Measurements from ENCODE around the gene GRB2. TPM values are rescaled to one million over a fixed set of nuclear protein-coding genes. Genes with fewer than 3 reads are reported as not detected.

GRB2 gene
- total and polyA plus RNA-seq, 2 of the 8 experiments (the other 6 are each of a cell fraction or from before 2014, with no cell fraction given), result 44.2 to 101 TPM

GRCh38 chr17:75383842-75384195 lies 21.7 kb downstream of the GRB2 start:
- Histone ChIP-seq H2BK120ac (replicated peaks; ENCODE audit: low read depth, low read length) (no peak overlapping the region), H4K91ac (replicated peaks; ENCODE audit: insufficient read length, low read length) (no peak overlapping the region), H4K5ac (ENCODE audit: insufficient read length, low read depth, low read length) (no peak overlapping the region), H3K4me2 (ENCODE audit: insufficient read depth in 1 of 2, low read depth in 2 of 2, low read length in 2 of 2) (no peak overlapping the region), H3K36me3 (ENCODE audit: control insufficient read depth in 2 of 4, insufficient read depth in 4 of 4, low read length in 3 of 4) (peaks cover 0 to 6% (median 0%) of the 10 kb centered on the region in 4 experiments; a peak in 2 of 8 replicates), H3K56ac (replicated peaks; ENCODE audit: insufficient read length, low read depth, low read length) (no peak overlapping the region), H3K27ac (ENCODE audit: low read depth, low read length) (no peak overlapping the region), H2AFZ (ENCODE audit: low read length) (no peak overlapping the region), H2BK12ac (ENCODE audit: low read depth, low read length) (no peak overlapping the region), H2BK15ac (ENCODE audit: low read length) (no peak overlapping the region), H2AK5ac (ENCODE audit: low read depth, low read length) (no peak overlapping the region), H2BK5ac (ENCODE audit: low read depth, low read length) (no peak overlapping the region), H3K9ac (replicated peaks in 1 of 4; ENCODE audit: extremely low read depth in 1 of 4, low read depth in 3 of 4, low read length in 3 of 4) (no peak overlapping the region), H4K8ac (ENCODE audit: extremely low read depth, insufficient read depth, low read length) (no peak overlapping the region), H3K18ac (ENCODE audit: extremely low read depth, low read length) (no peak overlapping the region), H3K79me1 (ENCODE audit: low read depth, low read length) (peaks cover 2% of the 10 kb centered on the region), H3K4me1 (replicated peaks in 1 of 4; ENCODE audit: control insufficient read depth in 3 of 4, insufficient read depth in 4 of 4, low read length in 3 of 4) (peaks cover 0 to 5% (median 1%) of the 10 kb centered on the region in 4 experiments; a peak in 4 of 7 replicates), H3K4ac (replicated peaks; ENCODE audit: insufficient read length, low read depth, low read length) (no peak overlapping the region), H2BK20ac (ENCODE audit: low read length) (no peak overlapping the region), H4K20me1 (replicated peaks in 1 of 2; ENCODE audit: control insufficient read depth in 1 of 2, insufficient read depth in 2 of 2, low read length in 2 of 2) (peaks cover 0 to 1% of the 10 kb centered on the region in 2 experiments), H3K23ac (ENCODE audit: insufficient read length) (no peak overlapping the region), H3K4me3 (ENCODE audit: extremely low read depth in 1 of 4, insufficient read depth in 2 of 4, low read depth in 3 of 4, low read length in 4 of 4) (no peak overlapping the region), H3K23me2 (ENCODE audit: low read depth, low read length) (no peaks in the 10 kb centered on the region), H3K9me3 (ENCODE audit: insufficient read depth in 2 of 2, low read depth in 1 of 2, low read length in 1 of 2) (no peaks in the 10 kb centered on the region), H3K14ac (ENCODE audit: insufficient read length) (no peak overlapping the region), H3K79me2 (ENCODE audit: control insufficient read depth in 1 of 2, insufficient read depth in 2 of 2, low read length in 2 of 2) (peaks cover 0 to 92% of the 10 kb centered on the region in 2 experiments; a peak in 2 of 4 replicates), H3K27me3 (replicated peaks in 1 of 4; ENCODE audit: control insufficient read depth in 3 of 4, extremely low read depth in 1 of 4, insufficient read depth in 3 of 4, low read length in 3 of 4) (no peaks in the 10 kb centered on the region)
- TF ChIP-seq SAP30 (IDR thresholded peaks at IDR 0.05; ENCODE audit: insufficient read depth, insufficient replicate concordance, low read length) (no peak), CTBP2 (IDR thresholded peaks at IDR 0.05; ENCODE audit: borderline replicate concordance, insufficient read depth, insufficient read length, low read length) (no peak), CHD2 (IDR thresholded peaks at IDR 0.05; ENCODE audit: low read length) (no peak), RBBP5 (IDR thresholded peaks at IDR 0.05; ENCODE audit: borderline replicate concordance, low read depth, low read length) (no peak), CHD1 (IDR thresholded peaks at IDR 0.05; ENCODE audit: low read depth, low read length) (no peak), MAX (IDR thresholded peaks at IDR 0.05) (no peak), YY1 (IDR thresholded peaks at IDR 0.05; ENCODE audit: low read depth, low read length) (no peak), CBX5 (IDR thresholded peaks at IDR 0.05; ENCODE audit: low read depth, low read length) (no peak), BRCA1 (IDR thresholded peaks at IDR 0.05; ENCODE audit: low read depth, low read length) (no peak), SRF (IDR thresholded peaks at IDR 0.05; ENCODE audit: low read depth, low read length) (no peak)
- DNase-seq (ENCODE audit: low read depth in 1 of 2, low spot score in 2 of 2), result no peak
- CTCF ChIA-PET (ENCODE audit: partially characterized antibody), result interaction anchor here (1.3 to 3.1 kb wide), 2 partner anchors 14 to 61 kb away, joined by 3 to 13 read pairs; no protein-coding TSS in a partner anchor
- POLR2A ChIA-PET (ENCODE audit: partially characterized antibody), result interaction anchor here (1.5 to 2.2 kb wide), 3 partner anchors 10 to 38 kb away, joined by 3 to 12 read pairs (median 4); no protein-coding TSS in a partner anchor
- FAIRE-seq, result no peak
- WGBS, 2 experiments (ENCODE audit: extremely low coverage in 1 of 2, insufficient coverage in 1 of 2, insufficient read length in 1 of 2, insufficient replicate concordance in 2 of 2, low coverage in 1 of 2, low lambda C conversion rate in 2 of 2, missing lambda C conversion rate in 1 of 2), result 86% methylated on average over 5 of the region's 5 CpGs; no CpG with 5 or more reads in 1 of the 2 experiments

Data from H1 (cell line).